HEK293 (cell line): ENCODE measurements around the gene DCTN3.

ENCODE experiments used
- CTCF ChIA-PET: fragments of 350-600 bp; formaldehyde crosslinking; extraction: SDS; loops from one replicate; lab custom pipeline; 2021; ENCODE audit warnings: antibody characterized with exemption; lab: Yijun Ruan, JAX
- POLR2A ChIA-PET: fragments of 300-600 bp; formaldehyde crosslinking; extraction: SDS; loops from one replicate; lab custom pipeline; 2020; ENCODE audit warnings: antibody characterized with exemption, inconsistent platforms; lab: Yijun Ruan, JAX
- H3K27ac ChIP-seq: fragments of 200-500 bp; sonication (Bioruptor generic); 2 replicates; pipeline ENCODE4 v1.5.1; 2014; ENCODE audit warnings: low read depth, low read length, control low read depth, inconsistent platforms; ENCODE audit errors: extremely low read depth
- H3K36me3 ChIP-seq, 2 experiments: fragments of 200-500 bp in 1 of 2; sonication (Bioruptor generic) in 1 of 2; 1 replicate in 1 of 2; 2 replicates in 1 of 2; pipeline ENCODE4 v1.5.1; 2014 to 2017; ENCODE audit warnings: inconsistent platforms in 2 of 2, low read length in 2 of 2; ENCODE audit not compliant: control insufficient read depth in 2 of 2, insufficient read depth in 1 of 2
- H3K4me1 ChIP-seq: fragments of 200-500 bp; sonication (Bioruptor generic); 2 replicates; pipeline ENCODE4 v1.5.1; 2014; ENCODE audit warnings: mild to moderate bottlenecking, low read length, inconsistent platforms; ENCODE audit not compliant: control insufficient read depth, insufficient read depth
- H3K4me3 ChIP-seq: 2 replicates; pipeline ENCODE4 v1.5.1; 2011; ENCODE audit warnings: low read depth, mild to moderate bottlenecking, control low read depth, low read length, moderate library complexity
- H3K9me3 ChIP-seq: fragments of 200-500 bp; sonication (Bioruptor generic); 2 replicates; pipeline ENCODE4 v1.5.1; 2014; ENCODE audit warnings: low read depth, low read length, inconsistent platforms; ENCODE audit not compliant: control insufficient read depth, insufficient read depth
- HOXC10 ChIP-seq: sonication (generic); formaldehyde crosslinking; IDR thresholded peaks from 2 replicates; pipeline ENCODE4 v1.8.1; 2023; ENCODE audit warnings: mild to moderate bottlenecking, missing genetic modification reagents
- SETDB1 ChIP-seq: IDR thresholded peaks from one replicate; pipeline ENCODE4 v1.6.1; 2017; ENCODE audit warnings: mild to moderate bottlenecking, low read length, moderate library complexity, mixed read lengths; ENCODE audit not compliant: insufficient read length
- SP2 ChIP-seq: fragments of 450-650 bp; formaldehyde crosslinking; IDR thresholded peaks from 2 replicates; pipeline ENCODE4 v1.5.1; 2016; ENCODE audit warnings: missing biosample characterization, missing genetic modification characterization
- YY2 ChIP-seq: fragments of 450-650 bp; formaldehyde crosslinking; IDR thresholded peaks from 2 replicates; pipeline ENCODE4 v1.5.1; 2016; ENCODE audit warnings: missing biosample characterization, missing genetic modification characterization
- ZBTB17 ChIP-seq: fragments of 450-650 bp; formaldehyde crosslinking; IDR thresholded peaks from 2 replicates; pipeline ENCODE4 v1.5.1; 2016; ENCODE audit warnings: missing biosample characterization, missing genetic modification characterization
- ZBTB21 ChIP-seq: fragments of 450-650 bp; formaldehyde crosslinking; IDR thresholded peaks from 2 replicates; pipeline ENCODE4 v1.5.1; 2017; ENCODE audit warnings: missing biosample characterization, missing genetic modification characterization
- ZNF112 ChIP-seq: fragments of 450-650 bp; formaldehyde crosslinking; IDR thresholded peaks from 2 replicates; pipeline ENCODE4 v1.5.0; 2017; ENCODE audit warnings: missing biosample characterization, missing genetic modification characterization
- ZNF2 ChIP-seq: fragments of 450-650 bp; formaldehyde crosslinking; IDR thresholded peaks from 2 replicates; pipeline ENCODE4 v1.5.1; 2016; ENCODE audit warnings: missing biosample characterization, missing genetic modification characterization
- ZNF24 ChIP-seq: fragments of 450-650 bp; formaldehyde crosslinking; IDR thresholded peaks from 2 replicates; pipeline ENCODE4 v1.5.1; 2016; ENCODE audit warnings: missing biosample characterization, missing genetic modification characterization
- ZNF354C ChIP-seq: fragments of 450-650 bp; formaldehyde crosslinking; IDR thresholded peaks from 2 replicates; pipeline ENCODE4 v1.5.1; 2016; ENCODE audit warnings: missing biosample characterization, missing genetic modification characterization, low read depth, borderline replicate concordance
- ZNF626 ChIP-seq: fragments of 450-650 bp; sonication (Bioruptor Pico); formaldehyde crosslinking; IDR thresholded peaks from 2 replicates; pipeline ENCODE4 v1.5.1; 2018; ENCODE audit warnings: missing biosample characterization, missing genetic modification characterization, inconsistent platforms
- ZNF837 ChIP-seq: fragments of 450-650 bp; formaldehyde crosslinking; IDR thresholded peaks from 2 replicates; pipeline ENCODE4 v1.5.1; 2016; ENCODE audit warnings: missing biosample characterization, missing genetic modification characterization
- TF ChIP-seq, protein P1 (sequence below): fragments of 450-650 bp; formaldehyde crosslinking; IDR thresholded peaks from 2 replicates; pipeline ENCODE4 v1.5.1; 2016; ENCODE audit warnings: missing biosample characterization, missing genetic modification characterization
- TF ChIP-seq, protein P2 (sequence below): fragments of 450-650 bp; formaldehyde crosslinking; IDR thresholded peaks from 2 replicates; pipeline ENCODE4 v1.5.1; 2016; ENCODE audit warnings: missing biosample characterization, missing genetic modification characterization
- TF ChIP-seq, protein P3 (sequence below): fragments of 450-650 bp; formaldehyde crosslinking; IDR thresholded peaks from 2 replicates; pipeline ENCODE4 v1.5.1; 2016; ENCODE audit warnings: missing biosample characterization, missing genetic modification characterization
- TF ChIP-seq, protein P4 (sequence below): fragments of 450-650 bp; formaldehyde crosslinking; IDR thresholded peaks from 2 replicates; pipeline ENCODE4 v1.5.1; 2016; ENCODE audit warnings: missing biosample characterization, missing genetic modification characterization

DCTN3 gene

DNA sequence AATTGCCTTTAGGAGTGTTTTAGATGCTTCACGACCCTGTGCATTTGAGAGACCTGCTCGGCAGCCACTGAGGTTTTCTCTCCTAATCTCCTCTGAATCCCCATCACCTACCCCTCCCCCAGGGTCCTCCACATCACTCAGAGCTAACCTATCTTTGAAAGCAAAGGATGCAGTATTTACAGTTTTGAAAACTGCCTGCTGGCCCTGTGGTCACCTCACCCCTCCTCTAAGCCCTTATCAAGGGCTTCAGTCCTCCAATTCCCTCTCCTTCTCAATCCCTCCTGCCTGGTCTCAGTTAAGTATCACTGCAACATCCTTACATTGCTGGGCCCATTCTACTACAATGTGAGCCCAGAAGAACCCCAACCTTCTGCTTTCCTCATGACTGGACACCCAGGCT lies 13.0 kb downstream of the DCTN3 start:
- no peak overlapping the region for H3K4me3 ChIP-seq
- no peak overlapping the region for H3K27ac ChIP-seq
- POLR2A ChIA-PET, result interaction anchor here (0.7 kb wide), 1 partner anchor 12 kb away, joined by 3 read pairs; no protein-coding TSS in a partner anchor
- H3K9me3 ChIP-seq, result no peaks in the 10 kb centered on the region
- peaks cover 0 to 16% of the 10 kb centered on the region in 2 experiments; a peak in 1 of 3 replicates for H3K36me3 ChIP-seq
- CTCF ChIA-PET, result interaction anchor here (1.4 to 6.1 kb wide), 6 partner anchors 10 to 203 kb away, joined by 3 to 105 read pairs (median 28); no protein-coding TSS in a partner anchor
- no peaks in the 10 kb centered on the region for H3K4me1 ChIP-seq
- TF ChIP-seq SP2 (tag by site-specific recombination) (no peak), YY2 (tag by site-specific recombination) (no peak)

DNA sequence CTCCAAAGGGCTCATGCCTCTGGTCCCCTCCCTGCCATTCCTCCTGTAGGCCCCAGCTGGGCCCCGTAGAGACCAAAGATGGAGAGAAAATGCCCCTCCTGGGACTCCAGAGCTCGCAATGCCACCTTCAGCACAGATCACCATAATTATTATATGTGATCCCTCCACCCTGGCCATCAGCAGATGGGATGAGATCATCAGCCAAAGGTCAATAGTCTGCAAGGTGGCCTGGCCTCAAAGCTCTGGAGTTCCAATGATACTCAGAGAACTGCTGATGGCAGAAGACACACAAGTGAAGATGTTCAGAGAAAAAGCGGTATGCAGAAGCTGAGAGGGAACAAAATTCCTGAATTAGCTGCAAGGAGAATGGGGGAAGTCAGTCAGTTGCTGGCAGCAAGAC lies 13.4 kb downstream of the DCTN3 start:
- TF ChIP-seq HOXC10 (no peak), ZNF24 (no peak), ZBTB17 (tag by site-specific recombination) (no peak)
- TF ChIP-seq, protein P1, sequence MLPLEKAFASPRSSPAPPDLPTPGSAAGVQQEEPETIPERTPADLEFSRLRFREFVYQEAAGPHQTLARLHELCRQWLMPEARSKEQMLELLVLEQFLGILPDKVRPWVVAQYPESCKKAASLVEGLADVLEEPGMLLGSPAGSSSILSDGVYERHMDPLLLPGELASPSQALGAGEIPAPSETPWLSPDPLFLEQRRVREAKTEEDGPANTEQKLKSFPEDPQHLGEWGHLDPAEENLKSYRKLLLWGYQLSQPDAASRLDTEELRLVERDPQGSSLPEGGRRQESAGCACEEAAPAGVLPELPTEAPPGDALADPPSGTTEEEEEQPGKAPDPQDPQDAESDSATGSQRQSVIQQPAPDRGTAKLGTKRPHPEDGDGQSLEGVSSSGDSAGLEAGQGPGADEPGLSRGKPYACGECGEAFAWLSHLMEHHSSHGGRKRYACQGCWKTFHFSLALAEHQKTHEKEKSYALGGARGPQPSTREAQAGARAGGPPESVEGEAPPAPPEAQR (tag by site-specific recombination), result no peak
- TF ChIP-seq, all 188 proteins: peak for 0
- Histone ChIP-seq H3K4me1 (no peaks in the 10 kb centered on the region), H3K9me3 (no peaks in the 10 kb centered on the region), H3K27ac (no peak overlapping the region), H3K36me3 (peaks cover 0 to 16% of the 10 kb centered on the region in 2 experiments; a peak in 1 of 3 replicates), H3K4me3 (no peak overlapping the region)
- POLR2A ChIA-PET, result no interaction called here
- CTCF ChIA-PET, result interaction anchor here (0.7 to 6.1 kb wide), 7 partner anchors 10 to 940 kb away, joined by 3 to 105 read pairs (median 10); no protein-coding TSS in a partner anchor

DNA sequence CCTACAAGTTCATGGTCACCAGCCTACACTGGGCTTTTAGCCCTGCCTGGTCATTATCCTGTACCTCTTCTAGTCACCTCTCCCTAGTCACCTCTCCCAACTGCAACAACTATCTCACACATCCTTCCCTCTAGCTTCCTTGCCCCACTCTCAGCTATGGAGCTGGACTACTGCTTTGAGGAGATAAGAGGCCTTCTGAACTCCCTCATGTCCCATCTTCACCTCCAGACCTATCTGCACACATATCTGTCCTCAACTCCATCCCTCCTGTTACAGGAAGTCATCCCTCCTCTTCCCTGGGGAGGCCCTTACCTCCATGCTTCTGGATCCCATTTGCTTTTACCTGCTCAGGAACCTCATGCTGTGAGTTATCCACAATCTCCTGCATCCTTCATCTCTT lies 14.1 kb downstream of the DCTN3 start:
- CTCF ChIA-PET, result interaction anchor here (0.7 to 6.1 kb wide), 9 partner anchors 11 to 939 kb away, joined by 3 to 105 read pairs (median 6); no protein-coding TSS in a partner anchor
- no peaks in the 10 kb centered on the region for H3K4me1 ChIP-seq
- no peak overlapping the region for H3K27ac ChIP-seq
- H3K9me3 ChIP-seq, result no peaks in the 10 kb centered on the region
- POLR2A ChIA-PET, result interaction anchor here (1.4 kb wide), 1 partner anchor 202 kb away, joined by 3 read pairs; no protein-coding TSS in a partner anchor
- H3K36me3 ChIP-seq, result peaks cover 0 to 16% of the 10 kb centered on the region in 2 experiments; a peak in 1 of 3 replicates
- TF ChIP-seq ZNF112 (tag by site-specific recombination) (no peak), SETDB1 (no peak), ZNF837 (tag by site-specific recombination) (no peak), ZNF354C (no peak), ZNF626 (tag by site-specific recombination) (no peak), ZBTB21 (tag by site-specific recombination) (no peak), ZNF2 (no peak)
- TF ChIP-seq, protein P2, sequence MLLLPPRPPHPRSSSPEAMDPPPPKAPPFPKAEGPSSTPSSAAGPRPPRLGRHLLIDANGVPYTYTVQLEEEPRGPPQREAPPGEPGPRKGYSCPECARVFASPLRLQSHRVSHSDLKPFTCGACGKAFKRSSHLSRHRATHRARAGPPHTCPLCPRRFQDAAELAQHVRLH (tag by site-specific recombination), result no peak
- TF ChIP-seq, protein P3, sequence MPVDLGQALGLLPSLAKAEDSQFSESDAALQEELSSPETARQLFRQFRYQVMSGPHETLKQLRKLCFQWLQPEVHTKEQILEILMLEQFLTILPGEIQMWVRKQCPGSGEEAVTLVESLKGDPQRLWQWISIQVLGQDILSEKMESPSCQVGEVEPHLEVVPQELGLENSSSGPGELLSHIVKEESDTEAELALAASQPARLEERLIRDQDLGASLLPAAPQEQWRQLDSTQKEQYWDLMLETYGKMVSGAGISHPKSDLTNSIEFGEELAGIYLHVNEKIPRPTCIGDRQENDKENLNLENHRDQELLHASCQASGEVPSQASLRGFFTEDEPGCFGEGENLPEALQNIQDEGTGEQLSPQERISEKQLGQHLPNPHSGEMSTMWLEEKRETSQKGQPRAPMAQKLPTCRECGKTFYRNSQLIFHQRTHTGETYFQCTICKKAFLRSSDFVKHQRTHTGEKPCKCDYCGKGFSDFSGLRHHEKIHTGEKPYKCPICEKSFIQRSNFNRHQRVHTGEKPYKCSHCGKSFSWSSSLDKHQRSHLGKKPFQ (tag by site-specific recombination), result no peak
- TF ChIP-seq, protein P4, sequence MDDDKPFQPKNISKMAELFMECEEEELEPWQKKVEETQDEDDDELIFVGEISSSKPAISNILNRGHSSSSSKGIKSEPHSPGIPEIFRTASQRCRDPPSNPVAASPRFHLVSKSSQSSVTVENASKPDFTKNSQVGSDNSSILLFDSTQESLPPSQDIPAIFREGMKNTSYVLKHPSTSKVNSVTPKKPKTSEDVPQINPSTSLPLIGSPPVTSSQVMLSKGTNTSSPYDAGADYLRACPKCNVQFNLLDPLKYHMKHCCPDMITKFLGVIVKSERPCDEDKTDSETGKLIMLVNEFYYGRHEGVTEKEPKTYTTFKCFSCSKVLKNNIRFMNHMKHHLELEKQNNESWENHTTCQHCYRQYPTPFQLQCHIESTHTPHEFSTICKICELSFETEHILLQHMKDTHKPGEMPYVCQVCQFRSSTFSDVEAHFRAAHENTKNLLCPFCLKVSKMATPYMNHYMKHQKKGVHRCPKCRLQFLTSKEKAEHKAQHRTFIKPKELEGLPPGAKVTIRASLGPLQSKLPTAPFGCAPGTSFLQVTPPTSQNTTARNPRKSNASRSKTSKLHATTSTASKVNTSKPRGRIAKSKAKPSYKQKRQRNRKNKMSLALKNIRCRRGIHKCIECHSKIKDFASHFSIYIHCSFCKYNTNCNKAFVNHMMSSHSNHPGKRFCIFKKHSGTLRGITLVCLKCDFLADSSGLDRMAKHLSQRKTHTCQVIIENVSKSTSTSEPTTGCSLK, result no peak
- TF ChIP-seq, all 188 proteins: peak for 0
- H3K4me3 ChIP-seq, result no peak overlapping the region
